ENCODE data around the gene C3orf70.

Gene C3orf70, protein sequence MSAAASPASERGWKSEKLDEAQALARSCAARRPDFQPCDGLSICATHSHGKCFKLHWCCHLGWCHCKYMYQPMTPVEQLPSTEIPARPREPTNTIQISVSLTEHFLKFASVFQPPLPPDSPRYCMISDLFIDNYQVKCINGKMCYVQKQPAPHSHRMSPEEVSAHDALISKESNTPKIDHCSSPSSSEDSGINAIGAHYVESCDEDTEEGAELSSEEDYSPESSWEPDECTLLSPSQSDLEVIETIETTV

GRCh38 chr3:185152410-185153170, at the start of gene C3orf70:
Gene C3orf70 (minus strand): TSS chr3:185153060. CDS start chr3:185152823, 237 bp downstream.
- DNase-seq: peak; percentile 72

DNA sequence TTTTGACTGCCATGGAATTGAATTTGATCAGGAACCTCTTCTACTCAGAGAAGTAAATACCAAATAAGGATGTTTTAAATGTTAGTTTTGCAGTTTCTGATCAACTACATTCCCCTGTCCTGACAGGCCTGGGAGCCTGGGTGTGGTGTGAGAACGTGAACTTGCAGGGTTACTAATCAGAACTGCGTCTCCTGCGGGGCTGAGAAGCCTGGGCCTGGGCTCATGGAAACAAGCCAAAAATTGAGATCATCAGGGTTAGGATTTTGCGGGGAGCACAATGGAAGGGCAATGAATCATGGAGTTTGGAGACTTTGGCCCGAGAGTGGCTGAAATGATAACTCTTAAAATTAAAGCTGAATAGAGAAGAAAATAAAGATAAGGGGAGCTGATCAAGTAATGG, 47.8 kb upstream of the C3orf70 start:
- DNase-seq: no peak

GRCh38 chr3:185199671-185200070, 46.8 kb upstream of the C3orf70 start:
- DNase-seq: no peak

- DNase-seq: no peak
Observed at GRCh38 chr3:185199206-185199605, 46.3 kb upstream of the C3orf70 start.

- no peak for DNase-seq
Observed at GRCh38 chr3:185197068-185197467, 44.2 kb upstream of the C3orf70 start.

- no peak for DNase-seq
Observed at GRCh38 chr3:185195652-185196051, 42.8 kb upstream of the C3orf70 start.

GRCh38 chr3:185188816-185189215, 36.0 kb upstream of the C3orf70 start:
- peak; percentile 43 for DNase-seq

- DNase-seq: no peak
Observed at GRCh38 chr3:185187391-185187790, 34.5 kb upstream of the C3orf70 start.

DNA sequence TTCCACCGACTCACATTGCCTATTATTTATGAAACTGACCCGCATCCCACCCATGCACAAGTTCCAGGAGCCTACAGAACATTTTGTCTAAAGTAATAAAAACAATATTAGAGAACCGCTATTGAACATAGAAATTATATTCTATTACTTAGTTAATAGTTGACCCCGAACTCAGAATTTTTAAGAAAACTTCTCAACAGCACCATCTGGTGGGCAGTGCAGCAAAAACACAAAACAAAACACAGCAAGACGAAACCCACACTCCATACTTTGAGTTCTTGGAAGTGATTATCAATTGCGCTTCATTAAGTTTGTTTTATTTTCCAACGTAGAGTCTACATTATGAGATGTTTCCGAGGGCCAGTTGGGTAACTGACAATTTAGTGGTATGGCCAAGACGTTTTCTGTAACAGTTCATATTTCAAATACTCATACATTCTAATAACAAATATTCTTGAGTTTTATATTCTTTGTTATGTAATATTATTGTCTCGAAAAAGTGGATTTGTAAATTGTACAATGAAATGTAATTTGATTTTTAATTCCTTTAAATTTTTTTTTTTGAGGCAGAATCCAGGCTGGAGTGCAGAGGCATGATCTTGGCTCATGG, 24.0 kb upstream of the C3orf70 start:
- peak; percentile 21 for DNase-seq

DNA sequence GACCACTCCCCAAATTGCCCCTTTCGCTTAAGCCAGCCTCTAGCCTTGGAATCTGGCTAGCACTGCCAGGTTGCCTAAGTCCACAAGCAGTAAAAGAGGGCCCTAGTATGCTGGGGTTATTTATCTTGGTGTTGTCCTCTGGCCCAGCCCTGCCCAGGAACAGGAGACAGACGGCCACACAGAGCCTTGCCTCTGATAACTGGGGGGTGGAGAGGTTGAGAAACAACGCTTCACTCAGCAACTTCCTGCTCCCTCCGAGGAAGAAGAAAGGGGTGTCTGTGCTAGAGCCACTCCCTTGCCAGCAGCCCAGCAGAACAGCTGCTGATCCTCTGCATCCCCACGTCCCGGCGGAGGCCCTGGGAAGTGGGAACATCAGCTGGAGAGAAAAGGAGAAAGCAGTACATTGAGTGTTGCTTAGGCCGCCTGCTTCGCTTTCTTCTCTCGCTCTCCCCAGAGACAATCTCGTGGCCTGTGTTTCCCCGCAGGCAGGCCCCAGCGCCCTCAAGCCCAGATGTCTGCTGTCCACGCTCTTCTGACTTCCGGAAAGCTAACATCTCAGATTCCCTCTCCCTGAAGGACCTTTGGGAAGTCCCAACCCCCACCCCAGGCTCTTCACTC, 22.6 kb upstream of the C3orf70 start:
- no peak for DNase-seq

DNA sequence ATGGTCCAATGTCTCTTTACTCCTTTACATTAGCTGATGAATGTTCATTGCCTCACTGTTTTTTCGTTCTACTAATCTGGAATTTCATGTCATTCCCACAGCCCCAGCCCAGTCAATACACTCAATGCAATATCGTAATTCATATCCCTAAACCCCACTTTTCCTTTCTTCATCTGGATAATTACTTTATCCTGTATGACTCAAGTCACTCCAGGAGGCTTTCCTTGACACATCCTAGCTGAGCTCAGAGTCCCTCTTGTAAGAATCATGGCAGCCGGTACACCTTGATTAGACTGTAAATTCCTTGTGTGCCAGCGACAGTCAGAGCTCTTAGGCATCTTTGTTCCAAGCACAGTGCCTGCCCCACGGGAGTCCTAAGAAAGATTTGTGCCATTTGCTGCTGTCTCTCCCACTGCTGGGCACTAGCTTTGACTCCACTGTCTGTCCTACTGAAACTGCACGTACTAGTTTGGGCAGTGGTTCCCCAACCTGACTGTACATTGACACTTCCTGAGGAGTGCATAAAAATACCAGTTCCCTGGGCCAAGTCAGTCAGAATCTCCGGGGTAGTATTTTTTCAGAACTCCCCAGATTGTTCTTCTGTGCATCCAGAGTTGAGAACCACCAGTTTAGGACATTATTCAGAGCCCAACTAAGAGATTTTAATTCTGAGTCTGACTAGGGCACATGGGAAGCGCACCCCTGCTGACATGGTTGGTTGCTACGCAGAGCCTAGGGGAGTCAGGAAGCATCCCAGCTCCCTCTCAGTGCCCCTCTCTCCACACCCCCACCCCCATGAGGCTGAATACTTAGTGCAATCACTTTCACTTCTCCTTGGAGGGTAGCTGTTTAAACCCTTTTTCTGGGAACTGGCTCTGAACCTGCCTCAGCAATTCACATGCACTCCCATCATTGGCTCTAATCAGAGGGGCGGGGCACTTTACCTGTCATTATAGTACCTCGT, 19.5 kb upstream of the C3orf70 start:
- DNase-seq: no peak

- no peak for DNase-seq
Observed at GRCh38 chr3:185164428-185165217, 11.8 kb upstream of the C3orf70 start.

DNA sequence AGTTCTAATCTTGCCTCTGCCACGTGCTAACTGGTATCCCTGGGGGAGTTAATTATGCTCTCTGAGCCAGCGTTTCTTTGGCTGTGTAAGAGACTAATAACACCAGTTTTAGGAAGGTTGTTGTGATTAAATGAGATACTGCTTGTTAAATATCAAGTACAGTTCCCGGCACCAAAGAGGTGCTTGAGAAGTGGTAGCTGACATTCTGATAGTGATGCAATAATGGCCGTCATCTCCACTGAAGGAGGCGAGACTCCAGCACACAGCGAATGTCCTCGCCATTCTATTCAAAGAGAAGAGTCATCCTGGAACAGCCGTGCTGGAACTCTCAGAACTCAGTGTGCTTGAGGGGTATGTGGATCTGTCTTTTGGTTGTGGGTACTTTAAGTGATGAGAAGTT, 9.8 kb upstream of the C3orf70 start:
- DNase-seq: no peak

GRCh38 chr3:185161761-185162160, 8.9 kb upstream of the C3orf70 start:
- DNase-seq: no peak

DNA sequence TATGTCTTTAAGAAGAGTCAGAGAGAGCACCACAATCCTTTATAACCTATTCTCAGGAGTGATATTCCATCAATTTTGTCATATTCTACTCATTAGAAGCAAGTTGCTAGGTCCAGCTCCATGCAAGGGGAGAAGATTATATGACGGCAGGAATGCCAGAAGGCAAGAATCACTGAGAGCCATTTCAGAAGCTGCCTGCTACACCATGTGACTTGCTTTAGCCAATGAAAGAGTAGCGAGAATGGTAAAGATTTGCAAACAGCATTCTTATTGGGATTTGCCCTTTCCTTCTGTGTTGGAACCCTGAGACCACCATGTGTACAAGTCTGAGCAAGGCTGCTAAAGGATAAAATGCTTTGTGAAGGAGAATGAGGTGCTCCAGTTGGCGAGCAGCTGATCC, 4.5 kb upstream of the C3orf70 start:
- no peak for DNase-seq

DNA sequence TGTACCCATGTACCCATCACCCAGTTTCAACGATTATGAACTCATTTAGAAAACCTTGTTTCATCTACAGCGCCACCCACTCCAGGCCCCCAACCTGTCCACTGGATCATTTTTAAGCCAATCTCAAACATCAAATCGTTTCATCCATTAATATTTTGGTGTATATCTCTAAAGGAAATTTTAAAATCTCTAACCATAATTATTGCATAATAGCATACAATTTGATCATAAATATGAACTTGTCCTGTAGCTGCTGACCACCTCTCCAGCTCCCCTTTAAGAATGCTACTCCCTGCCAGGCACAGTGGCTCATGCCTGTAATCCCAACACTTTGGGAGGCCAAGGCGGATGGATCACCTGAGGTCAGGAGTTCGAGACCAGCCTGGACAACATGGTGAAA, 2.8 kb upstream of the C3orf70 start:
- no peak for DNase-seq

GRCh38 chr3:185153861-185154629, 1.2 kb upstream of the C3orf70 start:
- DNase-seq: no peak

- no peak for DNase-seq
Observed at GRCh38 chr3:185153171-185153771, 411 bp upstream of the C3orf70 start.

DNA sequence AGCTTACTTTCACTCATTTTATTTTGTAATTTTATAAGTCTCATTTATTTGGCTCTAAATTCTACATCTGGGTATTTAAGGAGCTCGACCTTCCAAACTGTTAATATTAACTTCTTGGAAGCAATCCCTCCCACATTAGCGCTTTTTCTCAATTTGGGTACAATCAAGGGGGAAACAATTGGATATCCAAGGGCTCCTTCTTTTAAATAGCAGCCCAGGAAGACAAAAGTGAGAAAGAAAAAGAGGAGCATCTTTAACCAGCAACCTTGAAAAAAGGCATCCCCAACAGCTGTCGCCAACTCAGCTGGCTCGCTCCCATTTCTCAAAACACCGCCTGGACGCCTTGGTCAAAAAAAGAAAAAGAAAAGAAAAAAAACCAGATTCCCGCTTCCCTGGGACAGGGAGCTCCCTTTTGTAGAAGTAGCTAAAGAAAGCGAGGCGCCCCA, 873 bp downstream of the C3orf70 start:
- DNase-seq: no peak
